HG03139 (cell line): ENCODE data around the gene SASH1.

ENCODE experiments used
- ATAC-seq: cut with Tn5 transposase; IDR thresholded peaks from one replicate; pipeline ENCODE4 v1.9.1; 2021; ENCODE audit not compliant: unreplicated experiment

The SASH1 gene

DNA sequence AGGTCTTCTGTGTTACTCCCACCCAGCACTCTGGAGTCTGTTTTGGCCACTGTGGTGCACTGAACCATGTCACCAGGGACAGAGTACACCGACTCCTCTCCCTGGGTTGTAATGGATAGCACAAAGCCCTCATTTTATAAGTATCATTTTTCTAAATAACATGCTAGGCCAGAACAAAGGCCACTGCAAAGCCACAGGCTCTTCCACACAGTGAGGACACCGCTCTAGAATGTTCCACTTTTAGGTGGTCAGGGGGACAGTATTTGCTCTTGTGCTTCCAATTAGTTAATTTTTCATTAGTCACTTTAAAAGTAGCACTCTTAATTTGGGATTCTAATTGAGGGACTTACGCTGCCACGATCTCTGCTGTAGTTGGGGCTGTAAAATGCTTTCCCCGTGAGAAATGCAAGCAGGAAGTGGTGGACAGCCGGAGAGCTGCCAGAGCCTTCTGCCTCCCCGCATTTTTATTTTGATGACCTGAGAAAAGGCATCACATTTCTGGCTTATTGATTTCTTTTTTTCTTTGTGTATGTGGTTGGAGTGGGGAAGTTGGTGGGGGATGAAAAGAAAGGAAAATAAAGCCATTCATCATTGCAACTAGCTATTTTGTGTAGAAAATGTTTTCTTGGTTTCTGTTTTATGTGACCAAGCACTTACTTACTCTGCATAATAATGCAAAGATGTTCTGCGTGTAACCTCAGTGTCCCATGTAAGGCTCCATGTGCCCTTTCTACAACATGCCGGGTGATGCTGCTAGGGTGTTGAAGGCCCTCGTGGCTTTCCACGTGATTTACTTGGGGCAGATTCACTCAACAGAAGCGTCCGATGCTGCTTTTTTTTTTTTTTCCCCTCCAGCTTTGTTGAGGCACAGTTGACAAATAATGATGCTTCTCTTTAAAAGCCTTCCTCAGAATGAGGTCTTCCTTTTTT lies 195.9 kb downstream of the SASH1 start:
- no peak for ATAC-seq

DNA sequence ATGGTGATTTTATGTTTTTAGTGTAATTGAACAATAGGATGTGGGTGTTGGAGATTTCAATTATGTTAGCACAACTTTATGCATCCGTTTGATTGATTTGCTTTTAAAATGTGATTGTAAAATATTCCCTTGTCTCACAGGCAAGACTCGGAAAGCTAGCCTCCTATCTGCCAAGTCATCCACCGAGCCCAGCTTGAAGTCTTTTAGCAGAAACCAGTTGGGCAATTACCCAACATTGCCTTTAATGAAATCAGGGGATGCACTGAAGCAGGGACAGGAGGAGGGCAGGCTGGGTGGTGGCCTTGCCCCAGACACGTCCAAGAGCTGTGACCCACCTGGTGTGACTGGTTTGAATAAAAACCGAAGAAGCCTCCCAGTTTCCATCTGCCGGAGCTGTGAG lies 200.9 kb downstream of the SASH1 start:
- no peak for ATAC-seq

DNA sequence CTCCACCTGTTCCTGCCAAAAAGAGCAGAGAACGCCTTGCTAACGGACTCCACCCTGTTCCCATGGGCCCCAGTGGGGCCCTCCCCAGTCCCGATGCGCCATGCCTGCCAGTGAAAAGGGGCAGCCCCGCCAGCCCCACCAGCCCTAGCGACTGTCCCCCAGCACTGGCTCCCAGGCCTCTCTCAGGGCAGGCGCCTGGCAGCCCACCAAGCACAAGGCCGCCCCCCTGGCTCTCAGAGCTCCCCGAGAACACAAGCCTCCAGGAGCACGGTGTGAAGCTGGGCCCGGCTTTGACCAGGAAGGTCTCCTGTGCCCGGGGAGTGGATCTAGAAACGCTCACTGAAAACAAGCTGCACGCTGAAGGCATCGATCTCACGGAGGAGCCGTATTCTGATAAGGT lies 201.8 kb downstream of the SASH1 start:
- ATAC-seq, result no peak

DNA sequence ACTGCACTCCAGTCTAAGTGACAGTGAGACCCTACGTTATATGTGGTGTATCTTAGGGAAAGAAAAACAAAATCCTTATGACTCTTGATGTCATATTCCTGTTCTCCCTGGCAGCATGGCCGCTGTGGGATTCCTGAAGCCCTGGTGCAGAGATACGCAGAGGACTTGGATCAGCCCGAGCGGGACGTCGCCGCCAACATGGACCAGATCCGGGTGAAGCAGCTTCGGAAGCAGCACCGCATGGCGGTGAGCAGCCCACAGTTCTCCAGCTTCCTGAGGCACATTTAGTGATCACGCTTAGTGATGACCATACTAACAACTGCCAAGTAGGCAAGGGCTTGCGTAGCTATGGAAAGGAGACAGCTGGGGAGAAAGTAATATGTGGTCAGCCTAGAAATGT lies 203.3 kb downstream of the SASH1 start:
- ATAC-seq, result no peak

DNA sequence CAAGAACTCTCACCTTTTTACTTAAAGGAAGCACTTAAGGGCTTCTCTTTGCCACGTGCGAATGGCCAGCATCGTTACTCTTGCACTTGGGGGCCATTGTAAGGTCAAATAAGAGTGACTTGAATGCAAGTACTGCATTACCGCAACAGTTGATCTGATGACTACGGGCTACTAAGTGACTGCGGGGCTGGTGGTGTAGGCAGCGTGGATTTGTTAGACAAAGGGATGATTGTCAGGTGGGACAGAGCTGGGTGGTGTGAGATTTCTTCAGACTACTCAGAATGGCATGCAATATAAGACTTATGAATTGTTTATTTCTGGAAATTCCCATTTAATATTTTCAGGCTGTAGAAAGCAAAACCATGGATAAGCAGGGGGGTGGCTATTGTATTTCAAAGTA lies 204.5 kb downstream of the SASH1 start:
- ATAC-seq, result no peak

DNA sequence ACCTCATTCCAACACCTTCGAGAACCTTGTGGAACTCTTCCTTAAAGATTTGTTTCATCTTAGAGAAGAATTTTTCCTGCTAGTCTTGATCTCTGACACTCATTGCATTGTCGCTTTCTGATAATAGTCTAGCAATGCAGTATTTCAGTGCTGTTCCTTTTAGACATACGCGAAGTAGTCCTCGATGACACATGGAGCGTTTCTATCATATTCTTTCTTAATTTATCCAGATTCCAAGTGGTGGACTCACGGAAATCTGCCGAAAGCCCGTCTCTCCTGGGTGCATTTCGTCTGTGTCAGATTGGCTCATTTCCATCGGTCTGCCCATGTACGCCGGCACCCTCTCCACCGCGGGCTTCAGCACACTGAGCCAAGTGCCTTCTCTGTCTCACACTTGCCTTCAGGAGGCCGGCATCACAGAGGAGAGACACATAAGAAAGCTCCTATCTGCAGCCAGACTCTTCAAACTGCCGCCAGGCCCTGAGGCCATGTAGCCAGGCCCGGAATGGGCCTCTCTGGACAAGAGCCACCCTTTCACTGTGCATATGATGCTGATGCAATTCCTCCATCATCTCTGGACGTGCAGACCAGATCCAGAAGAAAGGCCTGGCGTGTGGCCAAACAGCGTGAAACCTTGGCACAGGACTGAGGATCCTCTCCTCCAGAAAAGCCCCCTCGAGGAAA lies 205.6 kb downstream of the SASH1 start:
- no peak for ATAC-seq

DNA sequence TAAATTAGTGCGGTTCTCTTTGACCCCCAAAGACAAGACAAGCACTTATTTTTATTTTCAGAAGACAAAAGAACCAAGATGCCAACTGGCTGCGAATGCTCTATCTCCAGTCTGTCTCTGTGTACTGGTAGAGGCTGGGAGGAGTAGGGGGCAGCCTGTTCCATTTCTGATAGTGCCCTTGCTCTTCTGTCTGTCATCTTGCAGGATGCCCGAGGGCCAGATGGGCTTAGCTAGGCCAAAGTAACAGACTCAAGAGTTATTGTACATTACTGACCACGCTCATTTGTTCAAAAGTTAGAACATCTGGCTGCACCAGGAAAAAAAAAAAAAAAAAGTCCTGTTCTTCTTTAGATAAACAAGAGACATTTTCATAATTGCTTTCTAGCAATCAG lies 206.1 kb downstream of the SASH1 start:
- no peak for ATAC-seq

DNA sequence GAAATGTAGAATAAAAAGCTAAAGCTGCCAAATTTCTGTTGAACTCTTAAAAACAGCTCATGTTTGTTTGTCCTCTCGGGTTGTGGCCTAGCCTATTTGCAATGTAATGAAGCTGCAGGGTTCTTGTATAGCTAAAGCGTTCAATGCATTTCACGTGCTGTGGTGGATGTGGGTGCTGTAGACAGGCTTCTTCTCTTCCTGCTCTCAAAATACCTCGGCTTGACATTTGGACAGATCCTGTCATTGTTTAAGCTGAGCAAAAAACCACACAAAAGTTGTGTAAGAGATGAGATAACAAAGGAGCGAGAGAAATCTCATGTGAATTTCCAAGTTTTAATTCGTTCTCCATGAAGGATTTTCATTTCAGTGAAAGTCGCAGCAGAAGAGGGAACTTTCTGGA lies 207.9 kb downstream of the SASH1 start:
- no peak for ATAC-seq

DNA sequence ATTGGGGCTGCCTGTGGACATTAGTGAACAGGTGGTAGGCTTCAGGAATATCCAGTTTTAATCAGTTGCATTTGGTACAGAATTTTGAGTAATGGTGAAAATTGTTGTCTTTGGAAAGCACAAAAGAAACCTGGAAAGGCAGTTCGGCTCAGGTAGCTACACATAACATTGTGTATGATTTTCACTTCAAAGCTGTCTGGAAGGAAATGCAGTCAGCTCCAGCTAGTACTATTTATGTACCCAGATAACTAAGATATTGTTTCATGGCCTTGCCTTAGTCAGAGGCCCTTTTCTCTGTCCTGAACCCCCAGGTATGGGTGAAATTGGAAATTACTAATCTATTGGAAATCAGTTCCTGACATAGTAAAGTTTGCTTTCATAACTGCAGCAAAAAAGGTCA lies 208.6 kb downstream of the SASH1 start:
- ATAC-seq, result no peak

DNA sequence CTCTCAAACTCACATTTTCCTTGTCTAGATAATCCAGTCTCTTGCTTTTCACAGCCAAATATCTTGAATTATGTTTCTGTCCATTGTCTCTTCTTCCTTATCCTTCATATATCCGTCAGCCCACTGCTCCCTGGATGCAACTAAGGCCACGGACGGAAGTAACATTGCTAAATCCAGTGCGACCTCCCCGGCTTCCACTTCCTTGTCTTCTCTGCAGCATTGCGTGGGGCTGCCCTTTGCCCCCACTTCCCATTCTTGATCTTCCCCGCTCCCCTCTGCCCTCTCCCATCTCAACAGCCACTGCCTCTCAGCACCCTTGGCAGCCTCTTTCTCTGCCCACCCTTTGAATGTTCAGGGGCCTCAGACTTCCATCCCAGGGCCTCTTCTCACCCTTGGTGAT lies 213.8 kb downstream of the SASH1 start:
- no peak for ATAC-seq

DNA sequence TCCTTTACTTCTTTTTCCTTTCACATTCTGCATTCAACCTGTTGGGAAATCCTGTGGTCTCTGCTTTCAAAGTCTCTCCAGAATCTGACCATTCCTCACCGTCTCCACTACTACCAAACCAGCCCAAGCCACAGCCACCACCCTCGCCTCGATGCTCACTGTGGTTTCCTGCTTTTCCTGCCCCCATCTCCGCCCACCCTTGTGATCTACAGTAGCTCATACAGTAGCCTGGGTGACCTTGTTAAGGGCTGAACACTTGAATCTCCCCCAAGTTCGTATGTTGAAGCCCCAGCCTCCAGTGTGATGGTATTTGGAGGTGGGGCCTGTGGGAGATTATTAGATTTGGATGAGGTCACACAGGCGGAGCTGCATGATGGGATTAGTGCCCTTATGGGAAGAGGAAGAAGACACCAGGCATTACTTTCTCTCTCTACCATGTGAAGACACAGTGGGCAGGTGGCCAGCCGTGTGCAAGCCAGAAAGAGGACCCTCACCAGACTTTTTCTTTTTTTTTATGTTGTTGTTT lies 215.2 kb downstream of the SASH1 start:
- ATAC-seq, result no peak

DNA sequence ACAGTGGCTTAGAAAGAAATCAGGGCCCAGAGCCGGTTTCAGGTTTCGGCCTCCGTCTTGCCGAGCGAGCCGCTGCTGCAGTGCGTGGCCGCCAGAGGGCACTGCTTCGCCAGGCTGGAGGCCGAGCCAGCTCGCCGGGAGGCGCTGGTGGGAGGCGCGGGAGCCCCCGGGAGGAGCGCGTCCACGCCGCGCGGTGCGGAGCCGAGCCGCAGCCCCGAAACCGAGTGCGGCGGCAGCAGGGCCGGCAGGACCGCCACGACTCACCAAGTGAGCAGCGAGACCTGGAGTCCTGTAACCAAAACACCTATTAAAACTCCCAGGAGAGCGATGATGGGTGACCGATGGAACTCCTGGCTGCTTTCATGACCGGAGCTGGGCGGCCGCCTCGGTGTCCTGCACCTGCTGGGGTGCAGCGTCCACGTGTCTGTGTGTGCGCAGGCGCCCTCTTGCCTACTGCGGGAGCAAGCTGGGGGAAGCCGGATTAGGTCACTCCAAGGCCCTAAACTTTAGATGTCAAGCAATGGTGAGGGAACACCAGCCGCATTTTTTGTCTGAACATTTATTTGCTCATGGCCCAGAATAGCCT lies 217.3 kb downstream of the SASH1 start:
- ATAC-seq, result peak; percentile 70

DNA sequence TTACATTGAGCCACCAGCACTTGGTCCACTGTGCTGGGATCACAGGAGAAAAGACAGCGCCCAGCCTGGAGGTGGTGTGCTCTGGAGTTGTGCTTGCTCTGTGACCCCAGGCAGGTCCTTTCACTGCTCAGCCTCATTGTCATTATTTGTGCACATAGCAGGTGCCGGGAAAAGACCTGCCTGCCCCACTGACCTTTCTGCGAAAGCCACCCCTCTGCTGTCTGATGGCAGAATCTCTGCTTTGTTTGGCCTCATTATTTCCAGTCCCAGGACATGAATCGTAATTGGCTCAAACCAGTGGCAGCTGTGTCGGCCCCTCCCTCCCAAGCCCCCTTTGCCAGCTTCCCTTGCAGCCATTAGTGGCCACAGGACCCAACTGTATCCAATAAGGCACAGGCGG lies 219.0 kb downstream of the SASH1 start:
- ATAC-seq, result no peak

DNA sequence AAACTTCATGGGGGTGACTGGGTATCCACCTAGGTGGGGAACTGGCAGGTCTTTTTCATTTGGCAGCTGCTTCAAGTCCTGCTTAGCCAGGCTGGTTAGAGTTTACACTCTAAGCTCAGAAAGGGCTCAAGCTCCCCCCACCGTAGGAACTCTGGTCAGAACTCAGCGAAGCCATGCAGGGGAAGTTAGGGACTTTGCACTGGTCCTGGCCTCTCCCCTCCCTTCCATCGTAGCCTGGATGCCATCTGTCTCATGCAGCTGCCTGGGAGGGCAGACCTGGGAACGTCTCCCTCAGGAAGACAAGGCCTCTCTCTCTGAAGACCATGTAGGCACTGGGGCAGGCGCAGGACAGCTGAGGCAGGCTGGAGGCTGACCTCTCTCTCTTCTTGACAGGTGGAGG lies 220.4 kb downstream of the SASH1 start:
- ATAC-seq, result no peak

DNA sequence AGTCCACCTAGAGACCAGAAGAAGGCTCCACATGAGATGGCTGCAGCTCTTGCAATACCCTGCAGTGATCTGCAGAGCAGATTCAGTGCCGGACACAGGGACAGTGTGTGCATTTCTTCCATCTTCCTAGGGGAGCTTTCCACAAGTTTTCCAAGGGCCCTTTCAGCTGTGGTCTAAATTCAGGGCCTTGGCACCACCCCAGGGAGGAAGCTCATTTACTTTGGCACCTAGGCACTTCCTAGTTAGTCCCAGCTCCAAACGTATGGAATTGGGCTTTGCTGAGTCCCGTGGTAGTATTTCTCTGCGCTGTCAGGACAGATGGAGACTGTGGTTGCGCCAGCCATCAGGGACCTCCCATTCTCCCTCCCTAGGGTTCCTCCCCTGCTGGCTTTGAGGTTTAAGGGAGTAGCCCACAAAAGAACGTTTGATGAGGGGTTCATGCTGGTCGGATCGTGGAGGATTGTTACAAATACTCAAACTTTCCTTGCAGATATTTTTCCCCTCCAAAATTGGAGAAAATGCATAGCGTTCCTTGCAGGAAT lies 221.9 kb downstream of the SASH1 start:
- ATAC-seq, result no peak

DNA sequence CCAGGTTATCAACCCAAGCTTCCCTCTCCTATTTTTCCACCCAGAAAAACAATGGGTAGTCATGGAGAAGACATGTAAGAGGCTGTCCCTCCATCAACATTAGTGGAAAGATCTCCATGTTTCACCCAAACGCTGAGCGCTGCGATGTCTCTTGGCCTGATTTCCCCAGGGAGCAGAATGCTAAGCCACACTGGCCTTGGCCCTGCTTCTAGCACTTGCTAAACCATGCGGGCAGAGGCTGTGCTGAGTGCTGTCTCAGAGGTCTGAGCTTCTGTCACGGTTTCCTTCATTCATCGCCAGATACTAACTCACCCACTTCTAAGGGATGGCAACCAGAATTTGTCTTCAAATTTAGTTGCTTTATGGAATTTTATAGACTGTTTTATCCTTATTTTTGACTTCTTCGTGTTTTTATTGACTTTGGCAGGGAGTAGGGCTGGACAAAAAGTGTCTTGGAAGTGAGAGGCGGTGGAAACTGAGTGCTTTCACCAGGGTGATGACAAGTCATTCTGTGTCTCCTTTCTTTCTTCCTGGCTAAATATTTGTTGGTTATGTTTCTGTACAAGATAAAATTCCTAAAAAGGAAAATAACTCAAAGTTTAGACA lies 222.8 kb downstream of the SASH1 start:
- ATAC-seq, result no peak

DNA sequence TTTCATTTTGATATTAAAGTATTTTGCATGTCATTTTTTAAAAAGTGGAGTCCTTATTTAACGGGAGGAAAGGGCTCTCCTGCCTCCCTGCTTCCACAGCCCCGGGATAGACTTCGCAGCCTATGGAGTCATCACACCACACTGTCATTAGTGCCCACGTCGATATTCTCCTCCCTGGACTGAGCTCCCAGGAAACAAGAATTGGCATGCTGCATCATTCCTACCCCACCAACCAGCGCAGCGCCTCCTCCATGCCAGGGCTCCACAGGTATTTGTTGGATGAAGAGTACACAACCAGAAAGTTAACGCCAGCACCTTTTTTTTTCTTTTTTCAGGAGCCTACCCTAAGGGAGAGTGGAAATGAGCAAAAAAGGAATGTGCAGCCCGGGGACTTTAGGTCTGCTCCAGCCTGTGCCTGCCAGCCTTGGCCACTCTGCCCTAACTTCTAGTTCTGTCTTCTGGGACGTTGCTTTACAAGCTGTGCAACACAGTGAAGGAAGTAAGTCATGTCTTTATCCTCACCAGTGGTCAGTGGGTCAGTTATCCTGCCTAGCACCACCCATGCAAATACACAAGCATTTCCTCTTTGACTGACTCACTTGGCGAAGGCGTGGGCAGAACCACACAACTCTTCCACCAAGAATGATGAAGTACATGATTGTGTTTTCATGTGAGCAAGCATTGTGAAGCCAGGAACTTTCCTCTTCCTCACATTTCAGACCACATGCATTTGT lies 223.5 kb downstream of the SASH1 start:
- no peak for ATAC-seq

DNA sequence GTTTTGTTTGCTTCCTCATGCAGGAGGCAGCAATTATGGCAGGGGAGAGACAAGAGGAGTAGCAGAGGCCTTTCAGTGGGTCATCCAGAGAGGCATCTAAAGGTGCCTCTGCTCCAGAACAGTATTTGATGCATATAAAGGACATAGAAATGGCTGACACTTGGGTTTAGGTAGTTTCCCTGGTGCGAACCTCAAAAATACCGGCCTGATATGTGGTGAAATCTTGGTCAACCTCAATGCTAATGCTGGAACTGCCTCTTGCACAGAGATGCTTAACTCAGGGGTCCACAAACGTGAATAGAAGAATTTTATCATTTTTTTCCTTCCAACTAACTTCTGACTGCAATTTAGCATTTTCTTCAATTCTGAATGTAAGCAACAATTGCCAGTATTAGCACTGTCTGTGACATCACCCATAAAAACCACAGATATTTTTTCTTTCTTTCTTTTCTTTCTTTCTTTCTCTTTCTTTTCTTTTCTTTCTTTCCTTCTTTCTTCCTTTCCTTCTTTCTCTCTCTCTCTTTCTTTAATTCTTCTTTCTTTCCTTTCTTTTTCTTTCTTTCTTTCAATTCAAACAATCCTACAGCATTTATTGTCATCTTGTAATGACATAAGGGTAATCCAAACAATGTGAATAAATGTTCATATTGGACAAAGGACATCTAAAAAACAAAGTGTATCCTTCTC lies 224.2 kb downstream of the SASH1 start:
- no peak for ATAC-seq

DNA sequence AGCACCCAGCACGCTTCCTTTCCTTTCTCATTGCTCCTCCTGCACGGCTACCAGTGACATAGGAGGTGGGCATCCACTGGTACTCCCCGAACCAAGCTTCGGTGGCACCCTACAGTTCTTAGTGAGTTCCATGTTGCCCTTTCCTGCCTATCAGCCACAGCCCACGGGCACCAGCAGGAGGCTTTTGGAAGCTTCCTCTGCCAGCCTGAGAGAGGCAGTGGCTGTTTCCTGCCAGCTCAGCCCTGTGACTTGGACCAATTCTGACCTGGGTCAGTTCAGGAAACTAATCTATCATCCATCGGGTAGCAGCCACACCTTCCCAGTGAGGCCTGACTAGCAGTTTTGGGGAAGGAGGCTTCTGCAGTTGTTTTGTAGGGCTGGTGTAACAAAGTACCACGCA lies 227.8 kb downstream of the SASH1 start:
- no peak for ATAC-seq
